Keratinocyte (primary cell): Measurements from ENCODE around the gene WWC1. TPM values are rescaled to one million over a fixed set of nuclear protein-coding genes. Genes with fewer than 3 reads are reported as not detected.

Experiments used
- DNase-seq: peaks from one replicate; pipeline ENCODE4 v3.0.0-alpha.2; 2011; ENCODE audit warnings: low read depth, missing footprints, low spot score
- FAIRE-seq: peaks from 2 replicates; lab custom pipeline; 2011; peaks lifted over from hg19 to GRCh38; lab: Jason Lieb, UNC
- H2AFZ ChIP-seq: 2 replicates; pipeline ENCODE4 v1.6.0; 2012; ENCODE audit warnings: low read length, control low read depth, inconsistent platforms; ENCODE audit not compliant: control insufficient read depth
- H3K27ac ChIP-seq: 2 replicates; pipeline ENCODE4 v1.5.1; 2011; ENCODE audit warnings: low read length; ENCODE audit not compliant: control insufficient read depth, insufficient read depth
- H3K27me3 ChIP-seq: 3 replicates; pipeline ENCODE4 v1.6.0; 2011; ENCODE audit warnings: low read length; ENCODE audit not compliant: control insufficient read depth, insufficient read depth; ENCODE audit errors: extremely low read depth
- H3K36me3 ChIP-seq, 2 experiments: 2 replicates in 1 of 2; 3 replicates in 1 of 2; pipeline ENCODE4 v1.5.1; 2011; ENCODE audit warnings: low read length in 2 of 2, mild to moderate bottlenecking in 1 of 2; ENCODE audit not compliant: control insufficient read depth in 2 of 2, insufficient read depth in 2 of 2; ENCODE audit errors: extremely low read depth in 1 of 2
- H3K4me1 ChIP-seq: 3 replicates; pipeline ENCODE4 v1.5.1; 2011; ENCODE audit warnings: low read length; ENCODE audit not compliant: control insufficient read depth, insufficient read depth; ENCODE audit errors: extremely low read depth
- H3K4me2 ChIP-seq: 3 replicates; pipeline ENCODE4 v1.6.0; 2011; ENCODE audit warnings: low read depth, low read length; ENCODE audit not compliant: control insufficient read depth, insufficient read depth; ENCODE audit errors: extremely low read depth
- H3K4me3 ChIP-seq, 3 experiments: fragments of 200-600 bp in 1 of 3; sonication (generic) in 1 of 3; 2 replicates in 2 of 3; 3 replicates in 1 of 3; pipeline ENCODE4 v1.5.1; 2011 to 2016; ENCODE audit warnings: low read length in 3 of 3, mild to moderate bottlenecking in 3 of 3, control low read depth in 2 of 3, inconsistent platforms in 1 of 3, low read depth in 1 of 3, mixed read lengths in 1 of 3, mixed run types in 1 of 3, moderate library complexity in 1 of 3; ENCODE audit not compliant: control insufficient read depth in 2 of 3, insufficient read depth in 2 of 3; ENCODE audit errors: extremely low read depth in 1 of 3
- H3K79me2 ChIP-seq: 2 replicates; pipeline ENCODE4 v1.6.0; 2012; ENCODE audit warnings: low read length; ENCODE audit not compliant: control insufficient read depth, insufficient read depth
- H3K9ac ChIP-seq: 3 replicates; pipeline ENCODE4 v1.6.0; 2011; ENCODE audit warnings: low read length; ENCODE audit not compliant: control insufficient read depth, insufficient read depth; ENCODE audit errors: extremely low read depth
- H3K9me1 ChIP-seq: 3 replicates; pipeline ENCODE4 v1.6.0; 2011; ENCODE audit warnings: low read length; ENCODE audit not compliant: control insufficient read depth, insufficient read depth; ENCODE audit errors: extremely low read depth
- H3K9me3 ChIP-seq: 2 replicates; pipeline ENCODE4 v1.5.1; 2012; ENCODE audit warnings: low read depth, low read length; ENCODE audit not compliant: control insufficient read depth
- H4K20me1 ChIP-seq: 3 replicates; pipeline ENCODE4 v1.6.0; 2011; ENCODE audit warnings: low read length; ENCODE audit not compliant: control insufficient read depth, insufficient read depth; ENCODE audit errors: extremely low read depth
- EZH2 ChIP-seq: IDR thresholded peaks from one replicate; pipeline ENCODE4 v1.6.1; 2012; ENCODE audit warnings: inconsistent platforms, mild to moderate bottlenecking, low read length, moderate library complexity
- dilution Hi-C: fragments of 300-500 bp; cut with MboI; formaldehyde crosslinking; loops from one replicate; pipeline ENCODE4 v1.7.0; 2020; ENCODE audit warnings: low sequenced_read_pairs; ENCODE audit not compliant: extremely low pct_ligation_motif_present
- polyA plus RNA-seq, 5 experiments: library from polyadenylated mRNA; depleted of rRNA in 3 of 5; stranded (reverse) in 3 of 5; stranded (forward) in 1 of 5; unstranded in 1 of 5; fragments of >200 nt; gene quantifications; 1 replicate in 1 of 5; 2 replicates in 3 of 5; 3 replicates in 1 of 5; pipeline versions ENCODE4 v1.2.1 to v1.2.3, GENCODE V29; 2011 to 2012; ENCODE audit warnings: missing spikeins in 2 of 5, low read depth in 1 of 5, low replicate concordance in 1 of 5
- TF ChIP-seq, protein P1 (sequence below), 3 experiments: IDR thresholded peaks in 1 of 3; conservative IDR thresholded peaks in 1 of 3; optimal IDR thresholded peaks in 1 of 3; 2 replicates in 2 of 3; 3 replicates in 1 of 3; pipeline versions ENCODE3 to v1.5.1; 2011; ENCODE audit warnings: low read length in 3 of 3, mild to moderate bottlenecking in 3 of 3, moderate library complexity in 2 of 3, control low read depth in 1 of 3, inconsistent platforms in 1 of 3; ENCODE audit not compliant: insufficient read depth in 2 of 3; ENCODE audit errors: extremely low read depth in 1 of 3

The WWC1 gene
- polyA plus RNA-seq, 1 donor (not counting 4 experiments of a cell fraction or from before 2014, with no cell fraction given), result 19.8 TPM

DNA sequence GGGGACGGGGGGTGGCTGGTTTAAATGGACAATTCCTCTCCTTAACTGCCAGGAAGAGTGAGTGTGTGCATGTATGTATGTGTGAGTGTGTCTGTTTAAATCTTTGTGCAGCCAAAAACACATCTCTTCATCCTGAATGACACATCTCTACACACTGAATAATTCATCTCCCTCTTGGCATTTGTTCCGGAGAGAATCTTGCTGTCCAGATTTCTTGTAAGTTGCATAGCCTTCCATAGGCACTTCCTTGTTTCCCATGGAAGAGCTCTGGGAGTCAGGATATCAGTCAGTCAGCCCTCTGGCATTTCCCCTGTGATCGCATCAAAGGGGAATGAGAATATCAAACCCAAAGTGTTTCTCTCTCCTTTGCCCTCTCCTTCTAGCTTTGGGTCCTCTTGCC, 74.7 kb downstream of the WWC1 start:
- peak overlapping the region; percentile 60 for H3K9ac ChIP-seq
- peaks cover 0 to under 1% of the 10 kb centered on the region in 2 experiments for H3K36me3 ChIP-seq
- DNase-seq (peak; percentile 83), FAIRE-seq (peak; percentile 97)
- TF ChIP-seq, protein P1, sequence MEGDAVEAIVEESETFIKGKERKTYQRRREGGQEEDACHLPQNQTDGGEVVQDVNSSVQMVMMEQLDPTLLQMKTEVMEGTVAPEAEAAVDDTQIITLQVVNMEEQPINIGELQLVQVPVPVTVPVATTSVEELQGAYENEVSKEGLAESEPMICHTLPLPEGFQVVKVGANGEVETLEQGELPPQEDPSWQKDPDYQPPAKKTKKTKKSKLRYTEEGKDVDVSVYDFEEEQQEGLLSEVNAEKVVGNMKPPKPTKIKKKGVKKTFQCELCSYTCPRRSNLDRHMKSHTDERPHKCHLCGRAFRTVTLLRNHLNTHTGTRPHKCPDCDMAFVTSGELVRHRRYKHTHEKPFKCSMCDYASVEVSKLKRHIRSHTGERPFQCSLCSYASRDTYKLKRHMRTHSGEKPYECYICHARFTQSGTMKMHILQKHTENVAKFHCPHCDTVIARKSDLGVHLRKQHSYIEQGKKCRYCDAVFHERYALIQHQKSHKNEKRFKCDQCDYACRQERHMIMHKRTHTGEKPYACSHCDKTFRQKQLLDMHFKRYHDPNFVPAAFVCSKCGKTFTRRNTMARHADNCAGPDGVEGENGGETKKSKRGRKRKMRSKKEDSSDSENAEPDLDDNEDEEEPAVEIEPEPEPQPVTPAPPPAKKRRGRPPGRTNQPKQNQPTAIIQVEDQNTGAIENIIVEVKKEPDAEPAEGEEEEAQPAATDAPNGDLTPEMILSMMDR (optimal IDR thresholded peaks at IDR 0.05 in 1 of 3, IDR thresholded peaks at IDR 0.05 in 1 of 3, conservative IDR thresholded peaks at IDR 0.05 in 1 of 3; ENCODE audit: extremely low read depth in 1 of 3, insufficient read depth in 2 of 3, low read length in 3 of 3), result no peak
- no peak for TF ChIP-seq EZH2
- H3K79me2 ChIP-seq, result peaks cover 39% of the 10 kb centered on the region
- H3K4me2 ChIP-seq, result peak overlapping the region; percentile 94
- no peaks in the 10 kb centered on the region for H3K27me3 ChIP-seq
- H3K27ac ChIP-seq, result peak overlapping the region; percentile 75
- H3K4me1 ChIP-seq, result peaks cover 36% of the 10 kb centered on the region
- H2AFZ ChIP-seq, result no peak overlapping the region
- no peaks in the 10 kb centered on the region for H3K9me3 ChIP-seq
- dilution Hi-C loops, result no loop called here
- no peaks in the 10 kb centered on the region for H4K20me1 ChIP-seq
- no peak overlapping the region for H3K4me3 ChIP-seq
- peaks cover 4% of the 10 kb centered on the region for H3K9me1 ChIP-seq

DNA sequence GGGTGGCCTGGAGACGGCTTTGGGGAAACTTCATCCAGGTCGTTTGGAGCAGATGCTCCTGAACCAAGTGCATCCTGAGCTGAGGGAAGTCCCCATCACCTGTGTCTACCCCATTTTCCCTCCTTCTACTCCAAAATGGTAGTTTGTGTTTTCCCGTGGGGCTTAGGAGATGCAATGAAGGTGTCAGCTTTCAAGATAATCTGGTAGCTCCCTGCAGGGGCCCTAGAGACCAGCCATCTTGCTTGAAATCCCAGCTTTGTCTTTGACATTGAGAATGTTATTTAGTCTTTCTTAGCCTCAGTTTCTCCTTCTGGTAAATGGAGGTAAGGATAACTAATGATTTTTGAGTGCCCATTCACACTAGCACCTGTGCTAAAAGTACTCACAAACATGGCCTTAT, 77.4 kb downstream of the WWC1 start:
- dilution Hi-C loops, result no loop called here
- H3K79me2 ChIP-seq, result peaks cover 39% of the 10 kb centered on the region

More for the DNA sequence above, 77.4 kb downstream of the WWC1 start:
- Histone ChIP-seq H3K9ac (no peak overlapping the region), H3K4me1 (peaks cover 29% of the 10 kb centered on the region), H3K4me3 (no peak overlapping the region), H3K27me3 (no peaks in the 10 kb centered on the region), H3K27ac (no peak overlapping the region), H3K9me1 (peaks cover 4% of the 10 kb centered on the region), H3K4me2 (no peak overlapping the region), H2AFZ (no peak overlapping the region), H3K36me3 (peaks cover 0 to 5% of the 10 kb centered on the region in 2 experiments), H3K9me3 (no peaks in the 10 kb centered on the region), H4K20me1 (no peaks in the 10 kb centered on the region)
- TF ChIP-seq EZH2, result no peak
- TF ChIP-seq, protein P1 (optimal IDR thresholded peaks at IDR 0.05 in 1 of 3, IDR thresholded peaks at IDR 0.05 in 1 of 3, conservative IDR thresholded peaks at IDR 0.05 in 1 of 3; ENCODE audit: extremely low read depth in 1 of 3, insufficient read depth in 2 of 3, low read length in 3 of 3), result no peak
- no peak for DNase-seq
- FAIRE-seq, result no peak
